GM19372 (cell line): ENCODE data around the gene HYAL2.

Source experiments
- ATAC-seq: cut with Tn5 transposase; IDR thresholded peaks from one replicate; pipeline ENCODE4 v1.9.1; 2021; ENCODE audit warnings: mild to moderate bottlenecking, low read depth, moderate library complexity; ENCODE audit not compliant: unreplicated experiment

The HYAL2 gene

GRCh38 chr3:50350527-50351322 is 28.2 kb upstream of the HYAL2 start, which contains the start of the genes CYB561D2 and NPRL2:
TSS of gene CYB561D2 (plus strand) at chr3:50350862. CDS start at chr3:50351434, 572 bp downstream.
TSS of gene NPRL2 (minus strand) at chr3:50350775. CDS start at chr3:50350652, 123 bp downstream.
- ATAC-seq = peak; percentile 84

- ATAC-seq = no peak
Observed at GRCh38 chr3:50350213-50350526, 27.6 kb upstream of the HYAL2 start.

- no peak for ATAC-seq
Observed at GRCh38 chr3:50347187-50347813, 24.8 kb upstream of the HYAL2 start.

GRCh38 chr3:50345586-50346234 is 23.2 kb upstream of the HYAL2 start, which contains the start of gene ZMYND10:
TSS of gene ZMYND10 (minus strand) at chr3:50345732. CDS start at chr3:50345579, 153 bp downstream.
- ATAC-seq = no peak

- no peak for ATAC-seq
Observed at GRCh38 chr3:50345008-50345407, 22.5 kb upstream of the HYAL2 start.

GRCh38 chr3:50342813-50343633 is 20.5 kb upstream of the HYAL2 start:
- no peak for ATAC-seq

GRCh38 chr3:50341996-50342650 is 19.6 kb upstream of the HYAL2 start:
- no peak for ATAC-seq

GRCh38 chr3:50341537-50341936 is 19.0 kb upstream of the HYAL2 start:
- ATAC-seq = no peak

GRCh38 chr3:50340448-50341329 is 18.1 kb upstream of the HYAL2 start, which contains the start of gene RASSF1:
TSS of gene RASSF1 (minus strand) at chr3:50340836. CDS start at chr3:50340805, 31 bp downstream.
- no peak for ATAC-seq

GRCh38 chr3:50340147-50340447 is 17.6 kb upstream of the HYAL2 start:
- ATAC-seq = no peak

GRCh38 chr3:50339485-50340146 is 17.1 kb upstream of the HYAL2 start:
- ATAC-seq = no peak

- ATAC-seq = no peak
Observed at GRCh38 chr3:50338965-50339364, 16.4 kb upstream of the HYAL2 start.

- ATAC-seq = peak; percentile 67
Observed at GRCh38 chr3:50337175-50337861, 14.8 kb upstream of the HYAL2 start.

- peak; percentile 33 for ATAC-seq
Observed at GRCh38 chr3:50336452-50337174, 14.1 kb upstream of the HYAL2 start.

- no peak for ATAC-seq
Observed at GRCh38 chr3:50334339-50335075, 12.0 kb upstream of the HYAL2 start.

- ATAC-seq = no peak
Observed at GRCh38 chr3:50333744-50334328, 11.3 kb upstream of the HYAL2 start.
